ENCODE results near the gene MPZL1. TPM values are rescaled to one million over a fixed set of nuclear protein-coding genes. Genes with fewer than 3 reads are reported as not detected.

MPZL1 gene
- total and polyA plus RNA-seq, 2 of the 13 experiments (the other 11 are each of a cell fraction or from before 2014, with no cell fraction given), result 38.0 to 68.7 TPM

GRCh38 chr1:167687919-167688519, 33.8 kb upstream of the MPZL1 start (continued):
- TF ChIP-seq PATZ1 (CRISPR knock-in tag; IDR thresholded peaks at IDR 0.05), result no peak
- no peak for TF ChIP-seq TBX3 (IDR thresholded peaks at IDR 0.05; ENCODE audit: borderline replicate concordance)
- TF ChIP-seq RAD21 (CRISPR knock-in tag; IDR thresholded peaks at IDR 0.05), result peak; percentile 70; the same call in 1 of the 2 replicates
- TF ChIP-seq TFAP4 (IDR thresholded peaks at IDR 0.05; ENCODE audit: borderline replicate concordance, low read depth), result 0 out of 2 replicates have a peak, but pooled peaks have one; percentile 15
- peak; percentile 84 for TF ChIP-seq SMC3 (IDR thresholded peaks at IDR 0.05; ENCODE audit: low read length)
- TF ChIP-seq ONECUT2 (CRISPR knock-in tag; IDR thresholded peaks at IDR 0.05), result no peak
- TF ChIP-seq TRIM22 (IDR thresholded peaks at IDR 0.05), result no peak
- TF ChIP-seq ZFAT (CRISPR knock-in tag; conservative IDR thresholded peaks at IDR 0.05), result no peak
- TF ChIP-seq HOMEZ (CRISPR knock-in tag; IDR thresholded peaks at IDR 0.05; ENCODE audit: low read depth), result no peak
- TF ChIP-seq KLF11 (CRISPR knock-in tag; IDR thresholded peaks at IDR 0.05), result no peak
